HepG2 (cell line): ENCODE measurements around the gene CRK. TPM values are rescaled to one million over a fixed set of nuclear protein-coding genes. Genes with fewer than 3 reads are reported as not detected.

Experiments
- CREB1 ChIP-seq, 2 experiments: fragments of 450-650 bp in 1 of 2; IDR thresholded peaks; 2 replicates each; pipeline ENCODE4 v1.6.1; 2016 to 2017; ENCODE audit warnings: control low read depth in 1 of 2, mild to moderate bottlenecking in 1 of 2, missing compliant biosample characterization in 1 of 2, missing genetic modification characterization in 1 of 2
- ESRRA ChIP-seq: sonication (generic); formaldehyde crosslinking; IDR thresholded peaks from 2 replicates; pipeline ENCODE4 v1.5.1; 2020; ENCODE audit warnings: mild to moderate bottlenecking, low read depth, missing genetic modification reagents
- FLYWCH1 ChIP-seq: sonication (generic); formaldehyde crosslinking; IDR thresholded peaks from 2 replicates; pipeline ENCODE4 v1.8.1; 2023; ENCODE audit warnings: mild to moderate bottlenecking, missing genetic modification reagents
- HDAC2 ChIP-seq: sonication (generic); formaldehyde crosslinking; IDR thresholded peaks from 2 replicates; pipeline ENCODE4 v1.4.0; 2020; ENCODE audit warnings: missing genetic modification reagents
- MAFK ChIP-seq, 2 experiments: IDR thresholded peaks in 1 of 2; conservative IDR thresholded peaks in 1 of 2; 2 replicates each; pipeline ENCODE4 v1.6.1; 2011; ENCODE audit warnings: improper control_type of control experiment in 2 of 2, low read length in 2 of 2
- MBD4 ChIP-seq: IDR thresholded peaks from 2 replicates; pipeline ENCODE4 v1.6.1; 2012; ENCODE audit warnings: low read length, inconsistent platforms, borderline replicate concordance
- NONO ChIP-seq, 2 experiments: fragments of 450-650 bp in 1 of 2; sonication (generic) in 1 of 2; formaldehyde crosslinking in 1 of 2; IDR thresholded peaks in 1 of 2; conservative IDR thresholded peaks in 1 of 2; 2 replicates each; pipeline versions ENCODE4 v1.6.1 to v1.8.0; 2017 to 2022; ENCODE audit warnings: mild to moderate bottlenecking in 1 of 2, missing genetic modification reagents in 1 of 2, moderate library complexity in 1 of 2
- POLR2AphosphoS5 ChIP-seq: IDR thresholded peaks from 2 replicates; pipeline ENCODE4 v1.6.1; 2012; ENCODE audit warnings: low read depth, low read length
- RARG ChIP-seq: sonication (generic); formaldehyde crosslinking; IDR thresholded peaks from 2 replicates; pipeline ENCODE4 v1.4.0; 2020; ENCODE audit warnings: low read depth, mild to moderate bottlenecking, missing genetic modification reagents
- SIX4 ChIP-seq: sonication (generic); formaldehyde crosslinking; IDR thresholded peaks from 2 replicates; pipeline ENCODE4 v1.4.0; 2020; ENCODE audit warnings: missing genetic modification reagents
- SOX6 ChIP-seq, 2 experiments: fragments of 450-650 bp in 1 of 2; sonication (generic) in 1 of 2; formaldehyde crosslinking in 1 of 2; IDR thresholded peaks; 2 replicates each; pipeline versions ENCODE4 v1.4.0 to v1.6.1; 2017 to 2020; ENCODE audit warnings: antibody characterized with exemption in 1 of 2, mild to moderate bottlenecking in 1 of 2, missing genetic modification reagents in 1 of 2
- SP5 ChIP-seq: IDR thresholded peaks from 2 replicates; pipeline ENCODE4 v1.6.1; 2016; ENCODE audit warnings: low read depth, borderline replicate concordance
- ZNF333 ChIP-seq: sonication (generic); formaldehyde crosslinking; IDR thresholded peaks from 2 replicates; pipeline ENCODE4 v1.4.0; 2020; ENCODE audit warnings: mild to moderate bottlenecking, missing genetic modification reagents, borderline replicate concordance
- ZNF335 ChIP-seq: sonication (generic); formaldehyde crosslinking; IDR thresholded peaks from 2 replicates; pipeline ENCODE4 v1.4.0; 2020; ENCODE audit warnings: missing genetic modification reagents
- ZNF672 ChIP-seq: sonication (generic); formaldehyde crosslinking; IDR thresholded peaks from 2 replicates; pipeline ENCODE4 v1.8.1; 2022; ENCODE audit warnings: missing genetic modification reagents
- polyA plus RNA-seq, 8 experiments: library from polyadenylated mRNA; depleted of rRNA in 3 of 8; stranded (reverse) in 7 of 8; unstranded in 1 of 8; fragments of >200 nt; fragmentation: Illumina TruSeq in 4 of 8; extraction: Trizol in 4 of 8; gene quantifications; 2 replicates each; pipeline versions ENCODE4 v1.2.1 to v1.2.3, GENCODE V29; 2011 to 2016; ENCODE audit warnings: low read depth in 4 of 8, missing spikeins in 1 of 8, mixed read lengths in 1 of 8; ENCODE audit not compliant: insufficient read depth in 1 of 8
- total RNA-seq, 5 experiments: library from RNA; depleted of rRNA; stranded (reverse); fragments of >200 nt; fragmentation: Illumina TruSeq; extraction: Trizol; gene quantifications; 2 replicates each; pipeline ENCODE4 v1.2.3, GENCODE V29; 2016; ENCODE audit warnings: low read depth in 1 of 5
- TF ChIP-seq, protein P1 (sequence below), 2 experiments: fragments of 450-650 bp in 1 of 2; sonication (generic) in 1 of 2; formaldehyde crosslinking in 1 of 2; IDR thresholded peaks; 2 replicates each; pipeline versions ENCODE4 v1.6.1 to v1.8.0; 2016 to 2022; ENCODE audit warnings: antibody characterized with exemption in 1 of 2, mild to moderate bottlenecking in 1 of 2, missing genetic modification reagents in 1 of 2
- TF ChIP-seq, protein P2 (sequence below): sonication (generic); formaldehyde crosslinking; IDR thresholded peaks from 2 replicates; pipeline ENCODE4 v1.5.1; 2020; ENCODE audit warnings: mild to moderate bottlenecking, missing genetic modification reagents

Gene CRK
- total and polyA plus RNA-seq, 2 of the 13 experiments (the other 11 are each of a cell fraction or from before 2014, with no cell fraction given), result 47.4 to 54.2 TPM

DNA sequence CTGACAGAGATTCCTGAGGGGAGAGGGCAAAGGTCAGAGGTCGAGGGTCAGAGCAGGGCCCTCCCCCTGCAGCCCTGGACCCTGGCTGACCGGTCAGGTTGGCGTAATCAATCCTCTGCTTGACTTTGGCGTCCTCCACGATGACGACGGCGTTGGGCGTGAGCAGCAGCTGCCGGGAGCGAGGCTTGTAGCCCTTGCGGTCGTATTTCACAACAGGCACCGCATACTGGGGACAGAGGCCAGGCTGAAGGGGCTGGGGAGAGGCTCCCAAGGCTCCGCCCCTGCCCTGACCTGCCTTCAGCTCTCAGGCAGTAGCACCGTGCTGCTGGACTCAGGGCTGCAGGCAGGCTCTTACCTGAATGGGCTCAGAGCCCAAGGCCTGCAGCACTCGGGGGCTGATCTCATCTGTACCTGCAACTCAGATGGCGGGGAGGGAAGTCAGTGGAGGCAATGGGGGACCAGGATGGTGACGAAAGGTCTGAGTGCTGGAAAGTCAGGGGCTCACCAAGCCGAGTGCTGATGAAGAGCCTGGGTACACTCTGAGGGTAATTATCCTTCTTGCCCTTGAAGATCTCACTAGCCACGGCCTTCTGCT lies 12.0 kb upstream of the CRK start (continued):
- TF ChIP-seq SOX6 (IDR thresholded peaks at IDR 0.05) (no peak), SOX6 (CRISPR knock-in tag; IDR thresholded peaks at IDR 0.05) (peak; percentile 80), FLYWCH1 (CRISPR knock-in tag) (no peak), RARG (CRISPR knock-in tag) (no peak), ESRRA (CRISPR knock-in tag) (peak; percentile 85), CREB1 (IDR thresholded peaks at IDR 0.05) (peak; percentile 83), CREB1 (CRISPR knock-in tag; IDR thresholded peaks at IDR 0.05) (peak; percentile 49; the same call in 1 of the 2 replicates), HDAC2 (CRISPR knock-in tag) (peak; percentile 85; the same call in 1 of the 2 replicates), SIX4 (peak; percentile 87), NONO (IDR thresholded peaks at IDR 0.05) (no peak), NONO (CRISPR knock-in tag; conservative IDR thresholded peaks at IDR 0.05) (peak; percentile 97), MBD4 (no peak), POLR2AphosphoS5 (no peak), ZNF333 (CRISPR knock-in tag) (no peak), ZNF672 (CRISPR knock-in tag) (no peak), MAFK (conservative IDR thresholded peaks at IDR 0.05 in 1 of 2, IDR thresholded peaks at IDR 0.05 in 1 of 2; ENCODE audit: low read length in 2 of 2) (no peak), ZNF335 (no peak), SP5 (peak; percentile 88)
- TF ChIP-seq, protein P1, sequence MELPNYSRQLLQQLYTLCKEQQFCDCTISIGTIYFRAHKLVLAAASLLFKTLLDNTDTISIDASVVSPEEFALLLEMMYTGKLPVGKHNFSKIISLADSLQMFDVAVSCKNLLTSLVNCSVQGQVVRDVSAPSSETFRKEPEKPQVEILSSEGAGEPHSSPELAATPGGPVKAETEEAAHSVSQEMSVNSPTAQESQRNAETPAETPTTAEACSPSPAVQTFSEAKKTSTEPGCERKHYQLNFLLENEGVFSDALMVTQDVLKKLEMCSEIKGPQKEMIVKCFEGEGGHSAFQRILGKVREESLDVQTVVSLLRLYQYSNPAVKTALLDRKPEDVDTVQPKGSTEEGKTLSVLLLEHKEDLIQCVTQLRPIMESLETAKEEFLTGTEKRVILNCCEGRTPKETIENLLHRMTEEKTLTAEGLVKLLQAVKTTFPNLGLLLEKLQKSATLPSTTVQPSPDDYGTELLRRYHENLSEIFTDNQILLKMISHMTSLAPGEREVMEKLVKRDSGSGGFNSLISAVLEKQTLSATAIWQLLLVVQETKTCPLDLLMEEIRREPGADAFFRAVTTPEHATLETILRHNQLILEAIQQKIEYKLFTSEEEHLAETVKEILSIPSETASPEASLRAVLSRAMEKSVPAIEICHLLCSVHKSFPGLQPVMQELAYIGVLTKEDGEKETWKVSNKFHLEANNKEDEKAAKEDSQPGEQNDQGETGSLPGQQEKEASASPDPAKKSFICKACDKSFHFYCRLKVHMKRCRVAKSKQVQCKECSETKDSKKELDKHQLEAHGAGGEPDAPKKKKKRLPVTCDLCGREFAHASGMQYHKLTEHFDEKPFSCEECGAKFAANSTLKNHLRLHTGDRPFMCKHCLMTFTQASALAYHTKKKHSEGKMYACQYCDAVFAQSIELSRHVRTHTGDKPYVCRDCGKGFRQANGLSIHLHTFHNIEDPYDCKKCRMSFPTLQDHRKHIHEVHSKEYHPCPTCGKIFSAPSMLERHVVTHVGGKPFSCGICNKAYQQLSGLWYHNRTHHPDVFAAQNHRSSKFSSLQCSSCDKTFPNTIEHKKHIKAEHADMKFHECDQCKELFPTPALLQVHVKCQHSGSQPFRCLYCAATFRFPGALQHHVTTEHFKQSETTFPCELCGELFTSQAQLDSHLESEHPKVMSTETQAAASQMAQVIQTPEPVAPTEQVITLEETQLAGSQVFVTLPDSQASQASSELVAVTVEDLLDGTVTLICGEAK (IDR thresholded peaks at IDR 0.05), result no peak
- TF ChIP-seq, protein P1 (CRISPR knock-in tag; IDR thresholded peaks at IDR 0.05), result peak; percentile 20; the same call in 1 of the 2 replicates
- TF ChIP-seq, protein P2, sequence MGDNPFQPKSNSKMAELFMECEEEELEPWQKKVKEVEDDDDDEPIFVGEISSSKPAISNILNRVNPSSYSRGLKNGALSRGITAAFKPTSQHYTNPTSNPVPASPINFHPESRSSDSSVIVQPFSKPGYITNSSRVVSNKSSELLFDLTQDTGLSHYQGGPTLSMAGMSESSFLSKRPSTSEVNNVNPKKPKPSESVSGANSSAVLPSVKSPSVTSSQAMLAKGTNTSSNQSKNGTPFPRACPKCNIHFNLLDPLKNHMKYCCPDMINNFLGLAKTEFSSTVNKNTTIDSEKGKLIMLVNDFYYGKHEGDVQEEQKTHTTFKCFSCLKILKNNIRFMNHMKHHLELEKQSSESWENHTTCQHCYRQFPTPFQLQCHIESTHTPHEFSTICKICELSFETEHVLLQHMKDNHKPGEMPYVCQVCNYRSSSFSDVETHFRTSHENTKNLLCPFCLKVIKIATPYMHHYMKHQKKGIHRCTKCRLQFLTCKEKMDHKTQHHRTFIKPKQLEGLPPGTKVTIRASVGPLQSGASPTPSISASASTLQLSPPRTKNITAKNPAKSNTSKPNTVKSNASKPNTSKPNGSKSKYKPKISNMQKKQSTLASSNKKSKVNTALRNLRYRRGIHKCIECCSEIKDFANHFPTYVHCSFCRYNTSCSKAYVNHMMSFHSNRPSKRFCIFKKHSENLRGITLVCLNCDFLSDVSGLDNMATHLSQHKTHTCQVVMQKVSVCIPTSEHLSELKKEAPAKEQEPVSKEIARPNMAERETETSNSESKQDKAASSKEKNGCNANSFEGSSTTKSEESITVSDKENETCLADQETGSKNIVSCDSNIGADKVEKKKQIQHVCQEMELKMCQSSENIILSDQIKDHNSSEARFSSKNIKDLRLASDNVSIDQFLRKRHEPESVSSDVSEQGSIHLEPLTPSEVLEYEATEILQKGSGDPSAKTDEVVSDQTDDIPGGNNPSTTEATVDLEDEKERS (CRISPR knock-in tag), result 0 out of 2 replicates have a peak, but pooled peaks have one; percentile 46
